ENCODE results near the gene NSUN2.

NSUN2 gene

GRCh38 chr5:6626508-6626907, 6.3 kb downstream of the NSUN2 start:
- no peak for DNase-seq (ENCODE audit: low read depth)
- no peak overlapping the region for H3K4me3 ChIP-seq (ENCODE audit: low read depth, low read length)
- no peak for TF ChIP-seq CTCF (IDR thresholded peaks at IDR 0.05; ENCODE audit: control insufficient read depth, extremely low read depth, insufficient read depth)

- DNase-seq (ENCODE audit: low read depth), result no peak
- TF ChIP-seq CTCF (IDR thresholded peaks at IDR 0.05; ENCODE audit: control insufficient read depth, extremely low read depth, insufficient read depth), result no peak
- H3K4me3 ChIP-seq (ENCODE audit: low read depth, low read length), result no peak overlapping the region
Measured at GRCh38 chr5:6623941-6624340, 8.9 kb downstream of the NSUN2 start.

- no peak overlapping the region for H3K4me3 ChIP-seq (ENCODE audit: low read depth, low read length)
- DNase-seq (ENCODE audit: low read depth), result no peak
- TF ChIP-seq CTCF (IDR thresholded peaks at IDR 0.05; ENCODE audit: control insufficient read depth, extremely low read depth, insufficient read depth), result no peak
Measured at GRCh38 chr5:6623228-6623627, 9.6 kb downstream of the NSUN2 start.

- H3K4me3 ChIP-seq (ENCODE audit: low read depth, low read length), result no peak overlapping the region
- TF ChIP-seq CTCF (IDR thresholded peaks at IDR 0.05; ENCODE audit: control insufficient read depth, extremely low read depth, insufficient read depth), result no peak
- no peak for DNase-seq (ENCODE audit: low read depth)
Measured at GRCh38 chr5:6616632-6617031, 16.2 kb downstream of the NSUN2 start.

- no peak overlapping the region for H3K4me3 ChIP-seq (ENCODE audit: low read depth, low read length)
- no peak for TF ChIP-seq CTCF (IDR thresholded peaks at IDR 0.05; ENCODE audit: control insufficient read depth, extremely low read depth, insufficient read depth)
- DNase-seq (ENCODE audit: low read depth), result no peak
Measured at GRCh38 chr5:6615034-6615815, 17.6 kb downstream of the NSUN2 start.

- DNase-seq (ENCODE audit: low read depth), result no peak
- no peak for TF ChIP-seq CTCF (IDR thresholded peaks at IDR 0.05; ENCODE audit: control insufficient read depth, extremely low read depth, insufficient read depth)
Measured at GRCh38 chr5:6611334-6612256, 21.2 kb downstream of the NSUN2 start.

More at GRCh38 chr5:6611334-6612256, 21.2 kb downstream of the NSUN2 start:
- no peak overlapping the region for H3K4me3 ChIP-seq (ENCODE audit: low read depth, low read length)
